GM19463 (cell line): Measurements from ENCODE around the gene TMEM154.
"Not testable (repeated sequence)": the region's sequence is repeated elsewhere in the genome, so short reads cannot be mapped to it uniquely, and the experiment has no call there.

ENCODE experiments used
- ATAC-seq: cut with Tn5 transposase; IDR thresholded peaks from one replicate; pipeline ENCODE4 v1.9.1; 2021; ENCODE audit warnings: mild to moderate bottlenecking, moderate library complexity; ENCODE audit not compliant: unreplicated experiment

Gene TMEM154

DNA sequence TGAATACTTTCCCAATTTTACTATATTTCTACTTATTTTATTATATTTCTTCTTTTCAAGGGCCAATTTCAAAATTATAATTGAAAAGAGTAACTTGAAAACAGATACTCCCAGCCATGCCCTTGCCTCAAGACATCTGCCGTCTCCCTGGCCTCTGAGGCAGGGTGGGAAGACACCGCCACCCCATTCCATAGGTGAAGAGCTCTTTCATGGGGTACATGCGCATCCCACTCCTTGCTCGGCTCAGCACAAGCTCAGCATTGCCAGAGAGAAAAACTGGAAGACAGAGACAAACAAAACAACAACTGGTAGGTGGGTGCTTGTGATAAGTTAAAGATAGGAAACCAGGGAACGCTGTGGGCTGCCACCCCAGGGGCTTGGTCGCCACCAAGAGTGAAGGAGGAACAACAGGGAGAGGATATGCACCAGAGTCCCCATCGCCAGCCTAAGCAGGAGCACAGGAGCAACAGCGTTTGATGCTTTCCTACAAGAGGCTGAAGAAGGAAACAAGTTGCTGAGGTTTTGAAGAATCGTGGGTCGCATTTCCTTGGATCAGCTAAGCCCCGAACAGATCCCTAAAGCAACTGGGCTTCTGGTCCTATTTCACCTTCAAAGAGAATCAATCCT lies 11.3 kb downstream of the TMEM154 start:
- ATAC-seq: no peak

GRCh38 chr4:152667781-152668180 lies 12.0 kb downstream of the TMEM154 start:
- ATAC-seq: no peak

- ATAC-seq: no peak
These were observed 12.9 kb downstream of the TMEM154 start for GRCh38 chr4:152666946-152667345.

GRCh38 chr4:152665691-152666395 lies 14.0 kb downstream of the TMEM154 start:
- no peak for ATAC-seq

DNA sequence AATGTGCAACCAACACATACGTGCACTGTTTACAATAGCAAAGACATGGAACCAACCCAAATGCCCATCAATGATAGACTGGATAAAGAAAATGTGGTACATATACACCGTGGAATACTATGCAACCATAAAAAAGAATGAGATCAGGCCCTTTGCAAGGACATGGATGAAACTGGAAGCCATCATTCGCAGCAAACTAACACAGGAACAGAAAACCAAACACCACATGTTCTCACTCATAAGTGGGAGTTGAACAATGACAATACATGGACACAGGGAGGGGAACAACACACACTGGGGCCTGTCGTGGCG lies 15.8 kb downstream of the TMEM154 start:
- ATAC-seq: not testable (repeated sequence)

DNA sequence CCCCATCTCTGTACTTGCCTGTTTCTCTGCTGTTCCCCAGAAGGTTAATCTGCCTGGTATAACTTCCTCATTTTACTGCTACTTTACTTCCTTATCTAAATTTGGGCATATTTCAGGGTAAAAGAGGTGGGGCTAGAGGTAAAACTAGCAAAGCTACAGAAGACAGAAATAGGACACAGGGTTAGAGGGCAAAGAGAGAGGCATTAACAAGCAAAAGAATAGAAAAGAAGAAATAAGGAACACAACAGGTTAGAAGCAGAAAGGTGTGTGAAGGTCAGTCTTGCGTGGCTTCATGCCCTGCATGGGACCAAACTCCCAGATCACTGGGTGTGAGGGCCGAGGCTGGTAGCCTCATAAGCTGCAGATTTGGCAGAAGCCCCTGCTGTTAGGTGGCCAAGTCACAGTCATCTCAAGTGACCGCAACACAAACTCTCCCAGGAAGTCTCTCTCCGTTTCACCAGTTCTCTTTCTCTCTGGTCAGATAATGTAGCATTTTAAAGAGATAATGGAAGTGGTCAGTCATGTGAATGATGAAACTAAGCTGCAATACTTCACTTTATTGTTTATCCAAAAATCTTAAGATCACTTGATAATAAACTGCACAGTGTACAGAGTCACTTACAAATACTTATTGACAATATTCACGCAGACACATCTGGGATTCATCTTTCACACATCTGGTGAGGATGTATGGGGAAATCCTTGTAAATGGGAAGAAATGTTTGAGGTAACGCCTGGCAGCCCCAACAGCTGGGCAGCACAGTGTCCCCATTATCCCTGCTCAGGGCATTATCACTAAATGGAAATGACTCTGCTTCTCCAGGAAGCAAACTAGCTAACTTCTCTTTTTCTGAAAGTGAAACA lies 16.4 kb downstream of the TMEM154 start:
- peak; percentile 47 for ATAC-seq

GRCh38 chr4:152661649-152662048 lies 18.1 kb downstream of the TMEM154 start:
- no peak for ATAC-seq

DNA sequence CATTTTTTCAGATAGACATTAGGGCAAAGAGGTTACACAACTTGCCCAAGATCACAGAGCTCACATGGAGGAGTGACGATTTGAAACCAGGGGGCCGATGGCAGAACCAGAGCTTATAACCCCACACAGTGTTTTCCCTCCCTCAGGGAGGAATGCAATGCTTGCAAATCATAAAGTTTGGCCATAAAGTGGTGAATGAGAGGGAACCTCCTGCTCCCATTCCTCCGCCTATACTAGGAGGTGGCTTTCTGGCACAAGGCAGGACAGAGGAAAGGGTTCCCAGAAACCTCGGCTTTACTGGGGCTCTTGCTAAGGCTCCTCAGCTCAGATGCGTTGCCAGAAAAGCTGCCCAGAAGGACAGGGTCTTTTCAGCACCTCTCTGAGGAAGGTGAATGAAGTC lies 19.3 kb downstream of the TMEM154 start:
- ATAC-seq: no peak

DNA sequence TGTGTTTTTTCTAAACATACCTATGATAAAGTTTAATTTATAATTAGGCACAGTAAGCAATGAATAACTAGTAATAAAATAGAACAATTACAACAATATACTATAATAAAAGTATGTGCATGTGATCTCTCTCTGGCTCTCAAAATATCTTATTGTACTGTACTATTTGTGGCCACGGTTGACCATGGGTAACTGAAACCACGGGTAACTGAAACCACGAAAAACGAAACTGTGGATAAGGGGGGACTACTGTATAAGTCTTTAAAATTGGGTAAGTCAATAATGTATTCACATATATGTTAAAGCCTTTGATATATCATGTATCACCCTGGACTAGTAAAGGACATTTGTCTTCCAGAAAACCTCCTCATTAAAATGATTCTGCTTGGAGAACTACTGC lies 20.0 kb downstream of the TMEM154 start:
- no peak for ATAC-seq

GRCh38 chr4:152657657-152658056 lies 22.1 kb downstream of the TMEM154 start:
- ATAC-seq: no peak

- ATAC-seq: no peak
These were observed 24.3 kb downstream of the TMEM154 start for GRCh38 chr4:152655272-152656129.

DNA sequence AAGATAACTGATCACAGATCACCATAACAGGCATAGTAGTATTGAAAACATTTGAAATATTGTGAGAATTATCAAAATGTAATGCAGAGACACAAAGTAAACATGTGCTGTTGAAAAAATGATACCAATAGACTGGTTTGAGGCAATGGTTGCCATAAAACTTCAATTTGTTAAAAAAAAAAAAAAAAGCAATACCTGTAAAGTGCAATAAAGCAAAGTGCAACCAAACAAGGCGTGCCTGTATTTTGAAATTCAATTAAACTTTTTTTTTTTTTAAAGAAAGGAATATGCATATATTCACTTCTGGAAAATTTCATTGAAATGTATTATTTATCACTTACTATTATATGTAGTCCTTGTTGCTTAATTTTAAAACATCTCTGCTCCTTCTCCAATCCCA lies 27.7 kb downstream of the TMEM154 start:
- ATAC-seq: no peak

DNA sequence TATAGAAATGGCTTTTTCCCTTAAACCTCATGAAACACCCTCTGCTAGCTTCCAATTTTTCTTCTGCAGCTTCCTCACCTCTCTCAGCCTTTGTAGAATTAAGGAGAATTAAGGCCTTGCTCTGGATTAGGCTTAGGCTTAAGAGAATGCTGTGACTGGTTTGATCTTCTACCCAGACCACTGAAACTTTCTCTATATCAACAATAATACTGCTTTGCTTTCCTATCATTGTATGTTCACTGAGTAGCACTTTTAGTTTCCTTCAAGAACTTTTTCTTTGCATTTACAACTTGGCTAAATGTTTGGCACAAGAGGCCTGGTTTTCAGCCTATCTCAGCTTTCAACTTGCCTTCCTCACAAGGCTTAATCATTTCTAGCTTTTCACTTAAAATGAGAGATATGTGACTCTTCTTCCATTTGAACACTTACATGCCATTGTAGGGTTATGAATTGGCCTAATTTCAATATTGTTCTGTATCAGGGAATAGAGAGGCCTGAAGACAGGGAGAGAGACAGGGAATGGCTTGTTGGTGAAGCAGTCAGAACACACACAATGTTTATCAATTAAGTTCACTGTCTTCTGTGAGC lies 28.2 kb downstream of the TMEM154 start:
- no peak for ATAC-seq

- ATAC-seq: no peak
These were observed 33.6 kb downstream of the TMEM154 start for GRCh38 chr4:152646221-152646620.

- no peak for ATAC-seq
These were observed 35.7 kb downstream of the TMEM154 start for GRCh38 chr4:152644130-152644529.

- ATAC-seq: peak; percentile 89
These were observed 36.4 kb downstream of the TMEM154 start for GRCh38 chr4:152643153-152644035.

- no peak for ATAC-seq
These were observed 39.5 kb downstream of the TMEM154 start for GRCh38 chr4:152640058-152640921.

- no peak for ATAC-seq
These were observed 43.9 kb downstream of the TMEM154 start for GRCh38 chr4:152635851-152636250.
